HepG2 (cell line): ENCODE measurements around the gene TOB1. TPM values are rescaled to one million over a fixed set of nuclear protein-coding genes. Genes with fewer than 3 reads are reported as not detected.
A peak's percentile ranks its signal among the peaks of the same experiment; 100 is the strongest.

Experiments
- ATF6 ChIP-seq: sonication (generic); formaldehyde crosslinking; conservative IDR thresholded peaks from 2 replicates; pipeline ENCODE4 v1.4.0; 2020; ENCODE audit warnings: missing genetic modification reagents
- BHLHE40 ChIP-seq: IDR thresholded peaks from 2 replicates; pipeline ENCODE4 v1.6.1; 2011; ENCODE audit warnings: low read length, improper control_type of control experiment
- DRAP1 ChIP-seq: IDR thresholded peaks from 2 replicates; pipeline ENCODE4 v1.6.1; 2016; ENCODE audit warnings: missing genetic modification reagents, missing compliant biosample characterization
- E2F1 ChIP-seq: sonication (generic); formaldehyde crosslinking; IDR thresholded peaks from 2 replicates; pipeline ENCODE4 v1.5.0; 2020; ENCODE audit warnings: missing genetic modification reagents
- HDAC2 ChIP-seq: sonication (generic); formaldehyde crosslinking; IDR thresholded peaks from 2 replicates; pipeline ENCODE4 v1.4.0; 2020; ENCODE audit warnings: missing genetic modification reagents
- HMG20B ChIP-seq: conservative IDR thresholded peaks from 2 replicates; pipeline ENCODE4 v1.6.1; 2016; ENCODE audit warnings: missing genetic modification reagents, missing compliant biosample characterization
- HOXA5 ChIP-seq: sonication (generic); formaldehyde crosslinking; IDR thresholded peaks from 2 replicates; pipeline ENCODE4 v1.4.0; 2020; ENCODE audit warnings: missing genetic modification reagents
- KLF16 ChIP-seq, 2 experiments: sonication (generic) in 1 of 2; formaldehyde crosslinking in 1 of 2; IDR thresholded peaks; 2 replicates each; pipeline versions ENCODE4 v1.6.1 to v1.8.0; 2016 to 2023; ENCODE audit warnings: missing genetic modification reagents in 2 of 2, missing compliant biosample characterization in 1 of 2
- MYC ChIP-seq: sonication (generic); formaldehyde crosslinking; IDR thresholded peaks from 2 replicates; pipeline ENCODE4 v1.9.0; 2021; ENCODE audit warnings: missing genetic modification reagents, borderline replicate concordance
- RFXAP ChIP-seq: sonication (generic); formaldehyde crosslinking; IDR thresholded peaks from 2 replicates; pipeline ENCODE4 v1.4.0; 2020; ENCODE audit warnings: missing genetic modification reagents, borderline replicate concordance
- TCF12 ChIP-seq, 2 experiments: fragments of 450-650 bp in 1 of 2; sonication (generic) in 1 of 2; formaldehyde crosslinking in 1 of 2; IDR thresholded peaks; 2 replicates each; pipeline versions ENCODE4 v1.6.1 to v1.8.0; 2017 to 2022; ENCODE audit warnings: antibody characterized with exemption in 1 of 2, mild to moderate bottlenecking in 1 of 2, missing genetic modification reagents in 1 of 2, moderate library complexity in 1 of 2
- TFE3 ChIP-seq: IDR thresholded peaks from 2 replicates; pipeline ENCODE4 v1.6.1; 2016
- TIGD3 ChIP-seq: sonication (generic); formaldehyde crosslinking; IDR thresholded peaks from 2 replicates; pipeline ENCODE4 v1.5.1; 2020; ENCODE audit warnings: mild to moderate bottlenecking, missing genetic modification reagents, borderline replicate concordance
- ZNF574 ChIP-seq: sonication (generic); formaldehyde crosslinking; IDR thresholded peaks from 2 replicates; pipeline ENCODE4 v1.4.0; 2020; ENCODE audit warnings: missing genetic modification reagents
- ZNF709 ChIP-seq: sonication (generic); formaldehyde crosslinking; IDR thresholded peaks from 2 replicates; pipeline ENCODE4 v1.5.0; 2020; ENCODE audit warnings: mild to moderate bottlenecking, missing genetic modification reagents
- ZNF710 ChIP-seq: sonication (generic); formaldehyde crosslinking; IDR thresholded peaks from 2 replicates; pipeline ENCODE4 v1.5.0; 2020; ENCODE audit warnings: mild to moderate bottlenecking, missing genetic modification reagents, borderline replicate concordance
- polyA plus RNA-seq, 8 experiments: library from polyadenylated mRNA; depleted of rRNA in 3 of 8; stranded (reverse) in 7 of 8; unstranded in 1 of 8; fragments of >200 nt; fragmentation: Illumina TruSeq in 4 of 8; extraction: Trizol in 4 of 8; gene quantifications; 2 replicates each; pipeline versions ENCODE4 v1.2.1 to v1.2.3, GENCODE V29; 2011 to 2016; ENCODE audit warnings: low read depth in 4 of 8, missing spikeins in 1 of 8, mixed read lengths in 1 of 8; ENCODE audit not compliant: insufficient read depth in 1 of 8
- total RNA-seq, 5 experiments: library from RNA; depleted of rRNA; stranded (reverse); fragments of >200 nt; fragmentation: Illumina TruSeq; extraction: Trizol; gene quantifications; 2 replicates each; pipeline ENCODE4 v1.2.3, GENCODE V29; 2016; ENCODE audit warnings: low read depth in 1 of 5

TOB1 gene
- total and polyA plus RNA-seq, 2 of the 13 experiments (the other 11 are each of a cell fraction or from before 2014, with no cell fraction given) = 21.9 to 57.7 TPM

- TF ChIP-seq MYC (no peak), ZNF710 (CRISPR knock-in tag) (peak; percentile 89), ZNF709 (CRISPR knock-in tag) (peak; percentile 27; the same call in 1 of the 2 replicates), RFXAP (CRISPR knock-in tag) (peak; percentile 99), TCF12 (IDR thresholded peaks at IDR 0.05) (no peak), TCF12 (CRISPR knock-in tag; IDR thresholded peaks at IDR 0.05) (peak; percentile 39), ZNF574 (peak; percentile 9), TFE3 (CRISPR knock-in tag) (no peak; the same call in 1 of the 2 replicates), BHLHE40 (peak; percentile 30; the same call in 1 of the 2 replicates), ATF6 (CRISPR knock-in tag) (no peak; the same call in 1 of the 2 replicates), KLF16 (CRISPR knock-in tag; IDR thresholded peaks at IDR 0.05) (peak in 1 of 2 experiments; percentile 79; a peak in 1 of 4 replicates), TIGD3 (peak; percentile 75; the same call in 1 of the 2 replicates), HDAC2 (CRISPR knock-in tag) (peak; percentile 90), HMG20B (CRISPR knock-in tag) (peak; percentile 71), DRAP1 (CRISPR knock-in tag) (peak; percentile 87), E2F1 (CRISPR knock-in tag) (no peak), HOXA5 (no peak)
Measured at GRCh38 chr17:50867363-50868139, 1.4 kb upstream of the TOB1 start (continued).
